ENCODE results near the gene CPA2.
"Not testable (repeated sequence)": the region's sequence is repeated elsewhere in the genome, so short reads cannot be mapped to it uniquely, and the experiment has no call there.

CPA2 gene

GRCh38 chr7:130319541-130319940, 52.9 kb downstream of the CPA2 start:
- DNase-seq = no peak

- not testable (repeated sequence) for DNase-seq
Observed at GRCh38 chr7:130321542-130322229, 55.0 kb downstream of the CPA2 start.

GRCh38 chr7:130322615-130323014, 56.0 kb downstream of the CPA2 start:
- no peak for DNase-seq

DNA sequence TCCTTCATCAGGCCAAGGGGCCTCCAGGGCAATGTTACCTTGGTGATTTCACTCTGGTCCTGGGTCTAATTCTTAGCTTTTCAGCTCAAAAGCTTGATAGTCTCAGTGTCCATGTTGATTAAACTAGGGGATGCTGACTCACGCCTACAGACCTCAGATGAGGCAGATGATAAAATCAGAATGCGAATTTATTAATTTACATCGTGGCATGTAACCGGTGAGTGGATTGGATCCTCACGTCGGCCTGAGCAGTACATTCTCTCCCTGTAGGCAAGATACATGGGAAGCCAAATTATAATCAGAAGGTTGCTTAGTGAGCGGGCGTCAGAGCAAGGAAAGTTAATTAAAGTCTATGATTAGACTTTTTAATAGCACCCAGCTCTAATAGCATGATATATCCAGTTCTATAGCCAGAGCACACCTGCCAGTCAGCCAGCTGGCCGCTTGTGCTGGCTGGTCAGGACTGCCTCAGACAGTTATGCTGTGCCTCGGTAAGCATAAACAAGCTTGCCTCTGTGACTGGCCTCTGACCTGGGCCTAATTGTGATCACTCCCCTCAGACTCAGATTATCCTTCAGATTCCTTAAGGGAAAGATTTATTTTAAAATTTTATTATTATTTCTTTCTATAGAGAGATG, 57.8 kb downstream of the CPA2 start:
- DNase-seq = no peak

GRCh38 chr7:130329681-130330080, 63.0 kb downstream of the CPA2 start:
- DNase-seq = no peak

DNA sequence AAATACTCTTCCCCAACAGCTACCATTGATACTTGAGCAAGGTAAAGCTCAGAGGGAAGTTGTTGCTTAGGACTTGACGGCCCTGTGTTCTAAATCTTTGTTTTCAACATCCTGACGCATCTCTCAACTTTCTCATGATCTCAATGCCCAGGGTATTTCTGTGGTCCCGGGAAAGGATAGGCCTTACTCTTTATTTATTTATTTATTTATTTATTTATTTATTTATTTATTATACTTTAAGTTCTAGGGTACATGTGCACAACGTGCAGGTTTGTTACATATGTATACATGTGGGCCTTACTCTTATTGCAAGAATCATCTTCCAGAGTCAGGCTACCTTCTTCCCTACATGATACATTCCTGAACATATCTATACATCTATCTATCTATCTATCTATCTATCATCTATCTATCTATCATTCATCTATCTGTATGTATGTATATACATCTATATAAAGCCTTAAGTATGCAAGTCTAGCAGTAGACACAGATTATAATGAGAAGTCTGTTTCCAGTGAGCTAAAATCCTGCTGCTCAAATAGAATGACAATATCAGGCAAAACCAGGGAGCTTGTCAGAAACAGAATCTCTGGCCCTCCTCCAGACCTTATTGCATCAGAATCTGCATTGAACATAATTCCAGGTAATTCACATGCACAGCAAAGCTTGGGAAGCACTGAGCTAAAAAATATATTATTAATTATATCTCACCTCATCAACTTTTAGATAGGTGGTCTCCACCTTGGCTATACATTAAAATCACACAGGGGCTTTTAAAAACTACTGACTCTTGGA, 65.8 kb downstream of the CPA2 start:
- no peak for DNase-seq

GRCh38 chr7:130333832-130334231, 67.2 kb downstream of the CPA2 start:
- no peak for DNase-seq

- DNase-seq = no peak
Observed at GRCh38 chr7:130334274-130334673, 67.6 kb downstream of the CPA2 start.

- no peak for DNase-seq
Observed at GRCh38 chr7:130337410-130337971, 70.8 kb downstream of the CPA2 start.

GRCh38 chr7:130338233-130338632, 71.6 kb downstream of the CPA2 start:
- DNase-seq = no peak

Data from activated CD4-positive, alpha-beta T cell treated with anti-CD3 and anti-CD28 coated beads, Interleukin-2, amount 50 U/mL, for 1 hour (primary cell).